Endometrium (tissue), 2 donors: ENCODE results near the gene YBX2.

Source experiments
- FAIRE-seq: peaks from 2 replicates; lab custom pipeline; 2012; peaks lifted over from hg19 to GRCh38; lab: Jason Lieb, UNC
- donor health status: control.
- donor health status: control.

The YBX2 gene

DNA sequence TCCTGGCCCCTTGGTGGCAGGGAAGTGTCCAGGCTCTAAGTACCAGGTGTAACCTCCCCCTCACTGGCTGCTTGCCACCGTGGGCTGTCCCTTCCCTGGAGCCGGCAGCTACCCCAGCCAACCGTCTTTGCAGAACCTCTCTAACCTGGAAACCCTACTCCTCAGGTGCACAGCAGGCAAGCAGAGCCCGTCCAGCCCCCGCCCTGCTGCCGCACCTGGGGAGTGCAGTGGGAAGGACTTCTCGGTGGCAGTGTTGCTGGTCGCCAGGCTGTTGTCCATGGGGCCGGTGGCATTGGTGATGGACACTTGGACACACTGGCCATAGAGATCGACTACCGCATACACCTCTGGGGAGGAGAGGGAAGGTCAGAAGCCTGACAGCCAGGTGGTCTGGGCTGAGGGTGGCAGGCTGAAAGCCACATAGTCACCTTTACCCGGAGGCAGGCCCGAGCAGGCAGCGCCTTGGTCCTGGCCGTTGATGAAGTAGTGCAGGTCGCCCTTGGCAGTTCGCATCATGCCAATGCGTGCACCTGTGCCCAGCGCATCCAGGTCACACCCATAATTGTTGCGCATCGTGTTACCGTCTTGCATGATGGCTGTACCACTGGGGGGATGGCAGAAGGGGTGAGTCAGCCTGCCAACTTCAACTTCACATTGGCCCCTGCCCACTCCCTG lies 28.2 kb upstream of the YBX2 start:
- FAIRE-seq, result no peak

DNA sequence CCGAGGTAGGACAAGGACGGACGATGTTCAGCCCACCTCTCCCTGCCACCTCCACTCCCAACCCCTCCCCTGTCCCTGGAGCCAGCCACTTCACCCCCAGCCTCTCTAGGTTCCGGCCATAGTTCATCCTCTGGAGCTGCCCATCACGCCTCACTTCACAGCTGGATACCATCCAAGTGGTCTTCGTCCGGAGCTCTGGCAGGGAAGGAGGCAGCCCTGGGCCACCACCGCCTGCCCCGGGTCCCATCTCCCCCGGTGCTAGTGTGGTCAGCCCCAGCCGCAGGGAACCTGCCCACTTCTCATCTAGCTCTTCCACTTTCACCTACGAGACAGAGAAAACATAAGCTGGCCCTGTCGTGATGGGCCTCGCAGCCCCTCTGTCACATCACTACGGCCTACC lies 27.0 kb upstream of the YBX2 start:
- FAIRE-seq, result no peak

DNA sequence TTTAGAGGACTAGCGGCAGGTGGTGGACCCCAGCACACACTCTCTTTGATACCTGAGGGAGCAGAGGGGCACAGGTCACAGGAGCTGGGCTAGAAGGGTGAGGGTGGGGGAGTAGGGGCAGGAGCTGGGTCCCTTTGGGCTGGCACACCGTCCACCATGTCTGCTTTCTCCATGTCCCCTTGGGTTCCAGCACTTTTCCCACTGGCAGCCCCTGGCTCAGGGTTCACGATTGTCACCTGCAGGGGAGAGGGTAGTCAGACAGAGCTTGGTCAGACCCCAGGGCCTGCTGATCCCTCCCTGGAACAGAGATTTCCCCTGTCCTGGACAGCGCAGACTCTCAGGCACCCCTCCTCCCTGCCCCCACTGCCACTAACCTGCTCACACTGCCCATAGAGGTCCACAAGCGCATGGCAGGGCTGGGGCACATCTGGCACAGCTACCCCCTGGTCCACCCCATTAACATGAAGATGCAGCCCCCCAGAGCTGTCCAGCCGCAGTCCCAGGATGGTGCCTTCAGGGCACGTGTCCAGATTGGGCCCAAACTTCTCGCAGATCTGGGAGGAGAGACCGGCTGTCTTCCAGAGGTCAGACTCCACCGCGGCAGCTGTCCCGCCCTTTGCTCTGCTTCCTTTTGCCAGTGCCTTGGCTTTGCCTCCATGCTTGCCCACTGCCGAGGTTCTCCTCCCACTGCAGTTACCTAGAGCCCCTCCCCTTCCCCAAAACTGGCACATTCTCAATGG lies 23.9 kb upstream of the YBX2 start:
- no peak for FAIRE-seq

DNA sequence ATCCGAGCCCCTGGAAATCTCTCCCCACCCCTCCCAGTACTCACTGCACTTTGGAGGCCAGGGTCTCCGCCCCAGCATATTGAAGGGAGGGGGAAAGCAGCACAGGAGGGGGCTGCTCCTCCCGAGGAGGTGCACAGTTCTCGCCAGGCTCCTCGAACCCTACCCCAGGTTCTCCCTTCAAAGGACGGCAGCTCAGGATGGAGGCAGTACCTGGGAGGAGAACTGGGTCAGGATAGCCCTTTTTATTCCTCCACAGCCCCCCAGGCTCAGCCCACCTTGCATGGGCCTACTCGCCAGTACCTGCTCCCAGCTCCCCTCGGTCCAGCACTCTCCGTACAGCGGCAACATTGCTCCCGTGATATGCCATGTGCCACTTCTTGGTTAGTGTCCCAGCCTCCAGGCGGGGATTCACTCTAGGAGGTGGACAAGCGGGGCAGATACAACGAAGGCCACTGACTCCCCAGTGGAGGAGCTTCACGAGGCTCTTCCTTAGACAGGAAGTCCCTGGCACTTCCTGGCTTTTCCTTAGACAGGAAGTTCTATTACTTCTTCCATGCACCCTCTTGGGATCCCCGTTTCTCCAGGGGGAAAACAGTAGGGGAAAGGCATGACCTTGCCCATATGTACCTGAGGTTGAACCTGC lies 22.8 kb upstream of the YBX2 start:
- FAIRE-seq, result no peak

DNA sequence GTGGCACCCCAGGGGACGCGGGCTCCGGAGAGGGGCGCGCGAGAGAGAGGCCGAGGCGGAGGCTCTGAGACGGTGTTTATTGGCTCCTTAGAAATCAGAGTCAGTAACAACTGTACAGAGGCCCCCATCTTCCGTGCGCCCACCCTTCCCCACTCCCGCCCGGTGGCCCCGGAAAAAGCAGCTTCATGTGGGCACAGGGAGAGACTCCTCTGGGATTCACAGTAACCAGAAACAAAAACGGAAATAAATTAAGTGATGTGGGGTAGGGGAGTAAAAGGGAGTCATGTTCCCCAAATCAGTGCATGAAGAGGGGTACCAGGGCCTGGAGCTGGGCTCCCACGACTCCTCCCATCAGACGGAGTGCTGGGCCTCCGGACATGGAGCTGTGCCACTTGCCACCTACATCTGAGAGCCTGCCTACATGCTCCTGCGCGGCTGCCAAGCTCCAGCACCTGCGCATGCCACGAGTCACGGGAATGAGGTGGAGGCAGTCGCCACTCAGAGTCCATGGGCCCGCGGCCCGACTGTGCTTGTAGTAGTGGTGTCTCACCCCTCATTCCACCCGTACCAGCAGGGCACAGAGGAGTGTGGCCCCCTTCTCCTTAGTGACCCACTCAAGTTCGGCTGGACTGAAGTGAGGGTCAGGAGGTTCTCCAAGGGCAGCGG lies 21.3 kb upstream of the YBX2 start:
- no peak for FAIRE-seq

DNA sequence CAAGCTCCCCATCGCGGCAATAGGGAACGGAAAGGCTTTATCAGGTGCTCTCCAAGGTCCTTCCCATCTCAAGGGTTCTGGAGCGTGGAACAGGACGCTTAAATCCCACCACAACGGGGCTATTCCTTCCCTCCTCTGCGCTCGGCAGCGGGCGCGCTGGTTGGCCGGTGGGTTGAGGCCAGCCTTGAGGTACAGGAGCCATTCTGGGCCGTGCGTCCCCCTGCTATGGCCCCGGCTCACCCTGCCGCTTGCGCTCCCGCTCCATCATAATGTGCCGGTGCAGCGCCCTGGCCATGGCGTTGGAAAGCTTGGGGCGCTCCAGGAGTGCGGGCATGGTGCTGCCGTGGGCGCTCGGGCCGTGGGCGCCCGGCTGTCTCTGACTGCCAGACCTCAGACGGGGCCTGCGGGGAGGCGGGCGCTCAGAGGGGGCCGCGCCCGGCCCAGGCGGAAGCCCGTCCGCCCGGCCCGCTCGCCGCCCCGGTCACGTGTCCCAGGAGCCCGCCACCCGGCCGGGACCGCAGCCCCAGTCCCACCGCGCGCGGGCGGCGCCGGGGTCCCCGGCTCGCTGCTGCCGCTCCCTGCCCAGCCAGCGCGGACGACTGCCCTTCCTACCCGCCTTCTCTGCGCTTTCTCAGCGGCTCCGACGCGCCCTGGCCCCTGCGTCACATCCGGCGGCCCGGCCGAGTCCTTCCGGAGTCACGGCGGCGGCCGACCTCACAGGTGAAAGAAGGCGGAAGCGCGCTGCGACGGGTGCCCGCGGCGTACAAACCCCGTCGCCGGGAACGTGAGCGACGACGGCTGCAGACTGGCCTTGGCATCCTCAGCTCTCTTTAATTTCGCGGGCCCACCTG lies 20.5 kb upstream of the YBX2 start, which contains the start of gene GPS2:
Gene GPS2 (minus strand): TSS at position 642 of the 851 bp plus-strand sequence. CDS start 308 bp downstream, at position 334.
- no peak for FAIRE-seq

DNA sequence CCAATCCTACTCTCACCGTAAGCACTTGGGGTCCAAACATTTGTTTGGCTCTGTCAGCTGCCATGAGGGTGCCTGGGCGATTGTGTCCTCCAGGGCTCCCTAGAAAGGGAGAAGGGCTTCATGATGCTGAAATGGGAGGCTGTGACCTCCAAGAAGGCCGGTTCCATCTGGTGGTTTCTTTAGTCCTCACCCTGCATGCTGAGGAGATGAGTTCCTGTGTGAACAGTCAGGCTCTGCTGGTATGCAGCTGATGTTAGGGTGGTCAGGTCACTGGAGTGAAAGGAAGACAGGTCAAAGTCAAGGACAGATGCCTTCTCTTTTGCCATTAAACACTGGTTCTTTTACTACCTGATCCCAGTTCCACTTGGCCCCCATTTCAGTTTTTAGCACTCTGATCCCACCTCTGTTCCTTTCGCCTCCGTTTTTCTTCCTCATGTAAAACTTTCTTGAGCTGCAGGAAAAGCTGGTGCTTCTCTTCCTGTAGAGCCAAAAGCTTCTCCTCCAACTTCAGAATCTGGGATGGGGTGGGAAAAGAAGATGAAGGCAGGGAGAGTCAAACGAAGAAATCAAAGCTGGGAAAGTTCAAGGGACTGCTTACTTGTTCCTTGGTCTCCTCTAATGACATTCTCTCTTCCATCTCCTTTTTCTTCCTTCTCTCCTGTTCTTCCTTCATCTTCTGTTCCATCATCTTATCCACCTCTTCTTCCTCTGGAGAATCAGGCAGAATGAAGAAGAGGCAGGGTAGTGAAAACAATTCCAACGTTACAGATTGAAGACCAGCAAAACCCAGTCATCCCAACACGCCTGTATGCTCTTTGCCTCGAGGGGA lies 19.7 kb upstream of the YBX2 start:
- FAIRE-seq, result no peak

DNA sequence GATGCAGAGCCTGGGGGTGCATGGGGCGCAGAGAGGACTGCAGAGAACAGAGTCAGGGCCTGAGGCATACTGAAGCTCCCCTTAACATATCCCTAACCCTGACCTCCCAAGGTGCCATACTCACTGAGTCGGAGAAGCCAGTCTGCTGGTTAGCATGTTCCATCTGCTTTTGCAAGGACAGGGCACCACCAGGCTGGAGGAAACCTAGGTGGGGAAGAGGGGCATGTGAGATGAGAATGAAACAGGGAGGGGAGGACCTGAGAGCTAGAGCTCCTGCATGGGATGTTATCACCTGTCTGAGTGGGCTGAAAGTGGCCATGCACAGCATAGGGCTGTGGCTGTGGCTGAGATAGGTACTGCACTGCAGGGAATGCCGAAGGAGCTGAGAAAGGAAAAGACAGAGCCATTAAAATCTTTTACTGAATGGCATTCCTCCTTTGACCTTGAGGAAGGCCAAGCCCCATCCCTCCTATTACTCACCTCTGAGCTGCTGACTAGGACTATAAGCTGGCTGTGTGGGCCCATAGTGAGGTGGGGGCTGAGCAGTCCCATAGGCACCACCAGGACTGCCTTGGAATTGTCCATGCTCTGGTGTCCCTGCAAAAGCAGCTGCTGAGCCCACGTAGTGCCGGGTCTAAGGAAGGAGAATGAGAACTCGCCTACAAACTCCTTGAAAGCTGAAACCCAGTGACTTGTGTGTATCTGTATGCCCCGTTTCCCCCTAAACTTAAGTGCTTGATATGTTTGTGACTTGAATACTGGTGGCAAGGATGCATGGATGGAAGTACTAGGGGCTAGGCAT lies 18.9 kb upstream of the YBX2 start:
- FAIRE-seq, result no peak

DNA sequence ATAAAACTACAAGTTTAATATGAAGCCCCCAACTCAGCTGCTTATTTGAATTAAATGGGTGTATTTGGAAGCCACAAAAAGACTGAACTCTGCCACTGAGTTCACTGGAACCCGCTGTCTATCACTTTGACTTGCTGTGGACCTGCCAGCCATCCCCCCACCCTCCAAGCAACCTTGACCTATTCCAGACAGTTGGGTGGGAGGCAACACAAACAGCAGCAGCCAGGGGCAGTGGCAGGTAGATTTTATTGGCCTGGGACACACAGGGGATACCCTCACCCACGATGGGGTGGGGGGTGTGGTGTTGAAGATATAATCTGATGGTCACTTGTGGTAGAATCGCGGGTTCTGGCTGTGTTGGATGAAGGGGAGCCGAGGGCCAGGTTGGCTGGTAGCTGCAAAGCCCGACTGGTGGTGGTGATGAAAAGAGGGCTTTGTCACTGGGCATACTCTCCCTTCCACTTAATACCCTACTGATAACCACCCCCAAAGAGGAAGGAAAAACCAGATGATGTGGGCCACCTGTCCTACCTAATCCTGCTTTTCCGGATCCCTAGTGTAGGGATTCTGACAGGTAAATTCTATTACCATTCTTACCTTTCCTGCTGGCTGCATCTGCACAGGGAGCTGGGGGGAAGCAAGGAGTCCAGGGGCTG lies 18.1 kb upstream of the YBX2 start:
- no peak for FAIRE-seq

DNA sequence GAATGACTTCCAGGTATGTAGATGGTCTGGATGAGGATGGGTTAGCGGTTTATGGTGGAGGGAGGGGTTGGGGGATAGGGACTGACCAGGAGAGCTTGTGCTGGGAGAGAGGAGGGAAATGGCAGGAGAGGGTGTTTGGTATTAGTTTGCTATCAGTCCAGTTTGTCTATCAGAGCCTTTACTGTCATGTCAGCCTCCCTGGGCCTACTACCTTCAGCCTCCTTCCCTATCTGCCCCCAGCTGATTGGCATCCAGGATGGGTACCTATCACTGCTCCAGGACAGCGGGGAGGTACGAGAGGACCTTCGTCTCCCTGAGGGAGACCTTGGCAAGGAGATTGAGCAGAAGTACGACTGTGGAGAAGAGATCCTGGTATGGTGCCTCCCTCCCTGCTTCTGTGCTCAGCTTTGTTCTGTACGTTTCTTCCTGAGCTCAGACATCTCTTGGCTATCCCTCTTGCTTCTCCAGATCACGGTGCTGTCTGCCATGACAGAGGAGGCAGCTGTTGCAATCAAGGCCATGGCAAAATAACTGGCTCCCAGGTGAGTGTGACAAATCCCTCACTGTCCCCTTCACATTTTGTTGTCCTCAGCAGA lies 16.8 kb upstream of the YBX2 start:
- no peak for FAIRE-seq

DNA sequence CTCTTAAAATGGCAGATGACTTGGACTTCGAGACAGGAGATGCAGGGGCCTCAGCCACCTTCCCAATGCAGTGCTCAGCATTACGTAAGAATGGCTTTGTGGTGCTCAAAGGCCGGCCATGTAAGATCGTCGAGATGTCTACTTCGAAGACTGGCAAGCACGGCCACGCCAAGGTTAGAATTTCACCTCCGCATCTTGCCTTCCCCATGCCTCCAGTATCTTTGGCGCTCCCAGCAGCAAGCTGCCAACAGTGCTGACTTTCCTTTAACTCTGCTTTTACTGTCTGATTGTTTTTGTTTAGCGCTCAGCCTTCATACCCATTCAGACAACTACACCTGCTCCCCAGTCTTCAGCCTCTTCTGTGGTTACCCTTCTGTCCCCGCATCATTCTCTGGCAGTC lies 15.2 kb upstream of the YBX2 start:
- no peak for FAIRE-seq

DNA sequence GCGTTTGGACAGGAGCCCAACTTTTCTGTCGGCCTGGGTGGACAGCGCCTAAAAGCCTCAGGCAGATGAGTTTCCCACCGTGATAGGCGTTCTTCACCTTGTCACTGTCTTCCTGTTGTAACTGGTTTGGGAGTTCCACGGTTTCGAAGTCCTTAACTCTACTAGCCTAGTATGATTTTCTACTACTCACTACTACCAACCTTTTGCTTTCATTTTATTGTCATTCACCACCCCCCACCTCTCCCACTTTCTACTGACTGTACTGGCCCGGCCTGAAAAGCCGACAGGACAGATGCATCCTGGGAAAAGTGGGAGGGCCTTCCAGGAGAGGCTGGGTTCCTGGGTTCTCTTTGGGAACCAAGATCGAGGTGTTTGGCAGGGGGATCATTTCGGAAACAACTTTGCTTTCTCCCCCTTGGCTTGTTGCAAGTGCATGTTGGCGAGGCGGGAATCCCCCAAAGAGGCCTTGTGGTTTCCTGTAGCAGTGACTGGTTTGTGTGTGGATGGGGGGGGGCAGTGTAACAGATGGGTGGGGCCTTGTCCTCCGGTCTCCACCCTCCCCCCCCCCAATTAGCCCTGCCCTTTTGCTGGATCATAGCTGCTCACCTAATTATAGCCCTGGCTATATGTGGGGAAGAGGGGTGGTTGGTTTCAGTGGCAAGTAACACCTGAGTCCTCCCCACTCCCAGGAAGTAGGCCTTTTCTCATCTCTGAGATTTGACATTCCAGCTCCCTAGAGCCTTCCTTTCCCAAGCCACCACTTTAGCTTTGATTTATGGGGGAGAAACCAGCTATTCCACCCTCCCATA lies 14.4 kb upstream of the YBX2 start:
- FAIRE-seq, result peak; percentile 60

DNA sequence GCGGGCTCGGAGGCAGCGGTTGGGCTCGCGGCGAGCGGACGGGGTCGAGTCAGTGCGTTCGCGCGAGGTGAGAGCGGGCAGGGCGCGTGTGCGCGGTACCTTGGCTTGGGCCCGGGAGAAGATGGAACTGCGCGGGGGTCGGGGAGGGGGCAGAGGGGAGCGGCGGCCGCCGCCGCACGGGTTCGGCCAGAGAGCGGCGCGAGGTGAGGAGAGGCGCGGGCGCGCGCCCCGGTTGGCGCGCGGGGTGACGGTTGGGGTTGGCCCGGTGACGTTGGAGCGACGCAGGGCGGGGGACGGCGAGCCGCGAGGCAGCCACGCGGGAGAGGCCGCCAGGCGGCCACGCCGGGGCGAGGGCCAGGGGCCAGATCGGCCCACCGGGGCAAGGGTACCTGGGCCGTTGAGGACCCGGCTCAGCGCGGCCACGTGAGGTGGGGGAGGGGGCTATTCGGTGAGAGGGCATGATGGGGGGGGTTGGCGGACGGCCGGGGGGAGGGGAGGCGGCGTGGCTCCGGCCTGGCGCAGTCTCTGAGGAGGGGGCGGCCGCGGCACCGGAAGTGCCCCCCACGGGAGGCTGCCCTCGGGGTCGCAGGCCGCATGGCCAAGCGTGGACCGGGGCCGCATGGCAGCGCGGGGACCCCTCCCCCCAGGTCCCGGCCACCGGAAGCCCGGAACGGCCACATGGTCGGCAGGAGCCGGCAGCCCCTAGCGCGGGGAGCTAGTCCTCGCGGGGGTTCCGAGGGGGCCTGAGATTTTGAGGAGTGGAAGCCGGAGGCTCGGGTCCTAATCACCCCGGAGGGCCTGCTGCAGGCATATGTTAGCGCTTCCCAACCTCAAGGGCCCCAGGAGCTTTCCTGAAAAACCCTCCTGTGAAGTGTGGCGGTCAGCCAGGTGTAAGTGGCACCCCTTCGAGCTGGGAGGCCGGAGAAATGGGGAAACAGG lies 13.5 kb upstream of the YBX2 start:
- no peak for FAIRE-seq

DNA sequence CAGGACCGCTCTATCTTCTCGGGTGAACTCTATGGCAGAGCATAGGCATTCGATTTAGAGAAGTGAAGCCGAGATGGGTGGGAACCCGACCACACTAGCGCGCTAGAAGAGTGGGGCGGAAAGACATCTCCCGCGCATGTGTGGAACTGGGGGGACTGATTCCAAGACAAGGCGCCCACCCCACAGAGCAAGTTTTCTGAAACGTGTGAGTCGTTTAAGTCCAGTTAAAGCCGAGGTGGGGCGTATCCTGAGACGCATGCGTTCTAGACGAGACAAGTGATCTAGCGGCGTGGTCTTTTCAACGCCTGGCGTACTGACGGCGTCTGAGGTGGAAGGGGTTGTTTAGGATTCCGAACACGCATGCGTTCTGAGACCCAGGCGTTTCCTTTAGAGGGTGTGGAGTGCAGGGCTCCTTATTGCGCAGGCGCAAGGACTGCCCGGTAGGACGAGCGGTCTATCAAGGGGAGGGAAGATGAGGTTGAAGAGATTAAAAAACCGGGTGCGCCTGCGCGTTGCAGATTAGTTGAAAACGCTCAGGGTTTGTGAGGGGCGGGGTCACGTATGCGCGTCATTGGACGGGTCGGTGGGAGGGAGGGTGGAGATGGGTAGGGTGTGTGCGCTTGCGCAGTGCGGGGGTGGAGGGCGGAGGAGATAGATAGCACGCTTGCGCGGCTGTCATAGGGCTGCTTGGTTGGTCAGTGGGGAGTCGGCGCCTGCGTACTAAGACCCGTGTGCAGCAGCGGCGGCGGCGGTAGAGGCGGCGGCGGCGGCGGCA lies 12.7 kb upstream of the YBX2 start, which contains the start of gene EIF5A:
Gene EIF5A (plus strand): TSS at position 718 of the 775 bp plus-strand sequence. CDS start 2,008 bp downstream, outside the sequence.
- FAIRE-seq, result peak; percentile 95

DNA sequence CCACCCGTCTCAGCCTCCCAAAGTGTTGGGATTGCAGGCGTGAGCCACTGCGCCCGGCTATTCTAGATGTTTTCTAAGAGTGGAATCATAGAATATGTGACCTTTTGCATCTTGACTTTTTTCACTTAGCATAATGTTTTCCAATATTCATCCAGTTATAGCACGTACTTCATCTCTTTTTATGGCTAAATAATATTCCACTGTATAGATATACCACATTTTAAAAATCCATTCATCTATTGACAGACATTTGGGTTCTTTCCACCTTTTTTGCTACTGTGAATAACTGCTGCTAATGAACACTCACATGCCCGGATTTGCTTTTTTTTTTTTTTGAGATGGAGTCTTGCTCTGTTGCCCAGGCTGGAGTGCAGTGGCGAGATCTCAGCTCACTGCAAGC lies 9.7 kb upstream of the YBX2 start:
- FAIRE-seq, result no peak
